ENCODE results near the gene VPS29. TPM values are rescaled to one million over a fixed set of nuclear protein-coding genes. Genes with fewer than 3 reads are reported as not detected.

The VPS29 gene
- total RNA-seq (2014; rRNA removed; shearing (Covaris generic)), result 61.2 and 72.3 TPM in 2 replicates
- 202 and 206 TPM in 2 replicates for polyA plus RNA-seq (2016; fragmentation: Nextera tagmentation; extraction: Ambion mirVana)

- Histone ChIP-seq H3K9me2 (ENCODE audit: insufficient read depth) (no peaks in the 10 kb centered on the region), H3K4me2 (ENCODE audit: unreplicated experiment) (peak within 1 kb of the TSS; percentile 79), H3K36me3 (ENCODE audit: low read depth) (no peaks in the 10 kb centered on the region), H3K27me3 (replicated peaks; ENCODE audit: insufficient read depth) (no peaks in the 10 kb centered on the region), H3K27ac (peak within 1 kb of the TSS; percentile 79), H3K9me3 (ENCODE audit: low read depth) (no peaks in the 10 kb centered on the region), H3K4me1 (ENCODE audit: insufficient read depth) (peaks cover 26% of the 10 kb centered on the region), H2AFZ (peak within 1 kb of the TSS; percentile 94), H3F3A (ENCODE audit: insufficient read depth) (peaks cover 30% of the 10 kb centered on the region), H3K79me2 (ENCODE audit: insufficient read depth) (peaks cover 42% of the 10 kb centered on the region), H3K4me3 (peak within 1 kb of the TSS; percentile 86), H3K9ac (peak within 1 kb of the TSS; percentile 87), H4K20me1 (ENCODE audit: insufficient read depth) (no peaks in the 10 kb centered on the region)
- in situ Hi-C loops (cut with MboI), result no loop called here
- peak; percentile 99 for DNase-seq
- WGBS, 2 experiments (ENCODE audit: low coverage in 1 of 2, low lambda C conversion rate in 2 of 2, missing lambda C conversion rate in 2 of 2), result 13 to 14% methylated on average over 54 to 60 of the region's 61 CpGs
- TF ChIP-seq EZH2phosphoT487 (IDR thresholded peaks at IDR 0.05; ENCODE audit: insufficient read depth, low read depth) (no peak), EZH2 (IDR thresholded peaks at IDR 0.05; ENCODE audit: insufficient read depth, poor library complexity, severe bottlenecking) (no peak)
Observed at GRCh38 chr12:110501752-110502738, at the start of gene VPS29, which contains the start of gene RAD9B. Gene VPS29 (minus strand): TSS chr12:110502111. CDS start chr12:110502051, 60 bp downstream. Gene RAD9B (plus strand): TSS chr12:110502331. CDS start chr12:110502338, 7 bp downstream.

- Histone ChIP-seq H3K36me3 (ENCODE audit: low read depth) (no peaks in the 10 kb centered on the region; the same call in 1 of the 2 replicates), H3K9me3 (ENCODE audit: low read depth) (no peaks in the 10 kb centered on the region), H2AFZ (no peak overlapping the region), H3K27me3 (replicated peaks; ENCODE audit: insufficient read depth) (no peaks in the 10 kb centered on the region), H3K27ac (no peak overlapping the region), H3K9ac (no peak overlapping the region), H4K20me1 (ENCODE audit: insufficient read depth) (peaks cover 26% of the 10 kb centered on the region), H3K4me3 (no peak overlapping the region), H3F3A (ENCODE audit: insufficient read depth) (peaks cover 32% of the 10 kb centered on the region), H3K4me2 (ENCODE audit: unreplicated experiment) (no peak overlapping the region), H3K4me1 (ENCODE audit: insufficient read depth) (peaks cover 35% of the 10 kb centered on the region), H3K79me2 (ENCODE audit: insufficient read depth) (peaks cover 38% of the 10 kb centered on the region), H3K9me2 (ENCODE audit: insufficient read depth) (no peaks in the 10 kb centered on the region)
- in situ Hi-C loops (cut with MboI), result no loop called here
- TF ChIP-seq EZH2 (IDR thresholded peaks at IDR 0.05; ENCODE audit: insufficient read depth, poor library complexity, severe bottlenecking) (no peak), EZH2phosphoT487 (IDR thresholded peaks at IDR 0.05; ENCODE audit: insufficient read depth, low read depth) (no peak)
- 88 to 94% methylated on average over 4 of the region's 4 CpGs for WGBS, 2 experiments (ENCODE audit: low coverage in 1 of 2, low lambda C conversion rate in 2 of 2, missing lambda C conversion rate in 2 of 2)
- no peak for DNase-seq
Observed at GRCh38 chr12:110550981-110551380, 49.1 kb upstream of the VPS29 start.

GRCh38 chr12:110549716-110550115 is 47.8 kb upstream of the VPS29 start:
- Histone ChIP-seq H3K4me2 (ENCODE audit: unreplicated experiment) (no peak overlapping the region), H3F3A (ENCODE audit: insufficient read depth) (peaks cover 33% of the 10 kb centered on the region), H3K9me3 (ENCODE audit: low read depth) (no peaks in the 10 kb centered on the region), H3K36me3 (ENCODE audit: low read depth) (no peaks in the 10 kb centered on the region; the same call in 1 of the 2 replicates), H3K9me2 (ENCODE audit: insufficient read depth) (no peaks in the 10 kb centered on the region), H3K9ac (no peak overlapping the region), H3K4me3 (no peak overlapping the region), H2AFZ (no peak overlapping the region), H3K79me2 (ENCODE audit: insufficient read depth) (peaks cover 35% of the 10 kb centered on the region), H3K4me1 (ENCODE audit: insufficient read depth) (peaks cover 36% of the 10 kb centered on the region), H4K20me1 (ENCODE audit: insufficient read depth) (peaks cover 29% of the 10 kb centered on the region), H3K27ac (no peak overlapping the region), H3K27me3 (replicated peaks; ENCODE audit: insufficient read depth) (no peaks in the 10 kb centered on the region)
- TF ChIP-seq EZH2 (IDR thresholded peaks at IDR 0.05; ENCODE audit: insufficient read depth, poor library complexity, severe bottlenecking) (no peak), EZH2phosphoT487 (IDR thresholded peaks at IDR 0.05; ENCODE audit: insufficient read depth, low read depth) (no peak)
- 83 to 97% methylated on average over 2 of the region's 2 CpGs for WGBS, 2 experiments (ENCODE audit: low coverage in 1 of 2, low lambda C conversion rate in 2 of 2, missing lambda C conversion rate in 2 of 2)
- in situ Hi-C loops (cut with MboI), result no loop called here
- no peak for DNase-seq

- WGBS, 2 experiments (ENCODE audit: low coverage in 1 of 2, low lambda C conversion rate in 2 of 2, missing lambda C conversion rate in 2 of 2), result 50 to 51% methylated on average over 7 of the region's 7 CpGs
- no peaks in the 10 kb centered on the region for H3K9me3 ChIP-seq (ENCODE audit: low read depth)
- no peaks in the 10 kb centered on the region for H3K9me2 ChIP-seq (ENCODE audit: insufficient read depth)
- H3K36me3 ChIP-seq (ENCODE audit: low read depth), result no peaks in the 10 kb centered on the region; the same call in 1 of the 2 replicates
- peaks cover 25% of the 10 kb centered on the region for H3K79me2 ChIP-seq (ENCODE audit: insufficient read depth)
- peaks cover 31% of the 10 kb centered on the region for H3K4me1 ChIP-seq (ENCODE audit: insufficient read depth)
- peak; percentile 68 for DNase-seq
- H3K27me3 ChIP-seq (replicated peaks; ENCODE audit: insufficient read depth), result no peaks in the 10 kb centered on the region
- no peak overlapping the region for H3K4me3 ChIP-seq
- no peak overlapping the region for H2AFZ ChIP-seq
- in situ Hi-C loops (cut with MboI), result no loop called here
- no peak overlapping the region for H3K27ac ChIP-seq
- TF ChIP-seq EZH2 (IDR thresholded peaks at IDR 0.05; ENCODE audit: insufficient read depth, poor library complexity, severe bottlenecking), result no peak
- no peak for TF ChIP-seq EZH2phosphoT487 (IDR thresholded peaks at IDR 0.05; ENCODE audit: insufficient read depth, low read depth)
- peak overlapping the region; percentile 12 for H3K4me2 ChIP-seq (ENCODE audit: unreplicated experiment)
- peaks cover 31% of the 10 kb centered on the region for H4K20me1 ChIP-seq (ENCODE audit: insufficient read depth)
- H3F3A ChIP-seq (ENCODE audit: insufficient read depth), result peaks cover 39% of the 10 kb centered on the region
- H3K9ac ChIP-seq, result no peak overlapping the region
Observed at GRCh38 chr12:110548678-110549077, 46.8 kb upstream of the VPS29 start.
